T-helper 9 cell (primary cell): ENCODE results near the gene MAN1C1.
A peak's percentile ranks its signal among the peaks of the same experiment; 100 is the strongest.

Experiments
- DNase-seq: peaks from one replicate; pipeline ENCODE4 v3.0.0-alpha.2; 2020

The MAN1C1 gene

DNA sequence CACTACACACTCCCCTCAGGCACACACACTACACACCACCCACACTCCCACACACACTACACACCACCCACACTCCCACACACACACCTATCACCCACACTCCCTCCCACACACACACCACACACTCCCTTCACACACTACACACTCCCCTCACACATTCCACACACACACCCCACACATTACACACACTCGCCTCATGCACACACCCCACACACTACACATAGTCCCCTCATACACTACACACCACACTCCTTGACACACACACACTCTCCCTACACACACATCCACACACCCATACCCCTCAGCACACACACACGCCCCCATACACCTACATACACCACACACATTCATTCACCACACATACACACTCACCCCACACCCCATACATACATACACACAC is 152.4 kb downstream of the MAN1C1 start:
- DNase-seq = no peak

- DNase-seq = no peak
These were observed 153.2 kb downstream of the MAN1C1 start for GRCh38 chr1:25769625-25770383.

GRCh38 chr1:25770541-25771220 is 154.1 kb downstream of the MAN1C1 start:
- DNase-seq = no peak

- DNase-seq = no peak
These were observed 154.9 kb downstream of the MAN1C1 start for GRCh38 chr1:25771221-25772114.

DNA sequence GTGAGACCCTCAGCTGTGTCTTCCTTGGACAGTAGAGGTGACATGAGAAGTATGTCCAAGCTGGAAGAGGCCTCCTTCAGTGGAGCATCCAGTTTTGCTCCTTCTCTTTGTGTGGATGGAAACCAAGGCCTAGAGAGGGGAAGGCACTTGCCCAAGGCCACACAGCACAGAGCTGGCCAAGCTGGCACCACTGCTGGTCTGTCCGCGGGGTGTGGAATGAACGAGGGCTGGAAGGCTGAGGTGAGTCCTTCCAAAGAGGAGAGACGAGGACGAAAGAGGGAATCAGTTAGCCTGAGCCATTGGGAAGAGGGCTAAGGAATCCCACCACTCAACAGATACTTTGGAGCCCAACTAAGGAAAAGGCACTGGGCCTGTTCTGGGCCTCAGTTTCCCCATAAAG is 155.6 kb downstream of the MAN1C1 start:
- no peak for DNase-seq

- DNase-seq = no peak
These were observed 156.2 kb downstream of the MAN1C1 start for GRCh38 chr1:25772692-25773245.

DNA sequence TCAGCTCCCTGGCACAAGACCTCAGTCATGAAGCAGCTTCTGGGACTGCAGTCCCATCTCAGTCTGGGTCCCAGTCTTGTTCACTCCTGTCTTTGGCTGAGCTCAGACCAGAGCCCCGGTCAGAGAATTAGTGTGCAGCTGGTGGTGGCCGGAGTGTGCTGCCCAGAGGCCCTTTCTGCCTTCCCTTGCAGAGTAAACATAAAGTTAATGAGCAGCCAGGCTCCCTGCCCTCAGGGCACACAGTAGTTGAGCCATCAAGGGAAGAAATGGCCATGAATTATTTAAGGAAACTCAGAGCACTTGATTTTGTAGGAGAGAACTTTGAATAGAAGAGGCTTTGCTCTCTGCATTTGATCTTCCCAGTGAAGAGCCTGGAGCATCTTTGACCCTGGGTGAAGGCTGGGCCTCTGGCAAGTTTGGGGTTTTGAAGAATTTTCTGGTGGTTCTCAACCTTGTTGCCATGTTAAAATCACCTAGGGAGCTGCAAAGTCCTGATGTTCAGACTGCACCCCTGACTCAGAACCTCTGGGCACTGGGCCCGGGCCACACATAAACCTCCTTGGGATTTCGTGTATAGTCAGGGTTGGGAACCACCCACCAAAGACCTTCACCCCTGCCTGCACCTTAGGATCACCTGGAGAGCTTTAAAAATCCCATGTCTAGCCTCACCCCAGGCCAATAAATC is 157.0 kb downstream of the MAN1C1 start:
- no peak for DNase-seq

DNA sequence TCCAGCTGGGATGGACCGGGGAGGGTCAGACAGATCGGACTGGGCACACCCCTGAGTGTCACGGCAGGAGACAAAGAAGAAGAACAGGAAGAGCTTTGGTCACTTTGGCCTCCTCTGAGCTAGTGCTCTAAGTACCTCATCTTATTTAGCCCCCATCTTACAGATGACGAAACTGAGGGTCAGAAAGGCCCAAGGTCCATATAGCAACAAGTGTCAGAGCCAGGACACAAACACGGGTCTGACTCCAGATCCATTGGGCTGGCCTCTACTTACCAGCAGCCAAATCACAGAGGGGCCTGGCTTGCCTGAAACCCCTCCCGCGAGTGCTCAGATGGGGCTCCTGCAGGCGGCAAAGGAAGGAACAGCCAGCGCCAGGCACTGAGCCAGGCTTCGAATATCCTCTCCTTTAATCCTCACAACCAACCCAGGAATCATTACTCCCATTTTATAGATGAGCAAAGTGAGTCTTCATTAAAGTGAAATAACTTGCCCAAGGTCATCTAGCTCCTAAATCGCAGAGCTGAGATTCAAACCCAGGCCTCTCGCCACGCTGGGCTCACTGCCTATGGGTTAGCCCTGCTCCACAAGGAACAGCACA is 157.7 kb downstream of the MAN1C1 start:
- no peak for DNase-seq

DNA sequence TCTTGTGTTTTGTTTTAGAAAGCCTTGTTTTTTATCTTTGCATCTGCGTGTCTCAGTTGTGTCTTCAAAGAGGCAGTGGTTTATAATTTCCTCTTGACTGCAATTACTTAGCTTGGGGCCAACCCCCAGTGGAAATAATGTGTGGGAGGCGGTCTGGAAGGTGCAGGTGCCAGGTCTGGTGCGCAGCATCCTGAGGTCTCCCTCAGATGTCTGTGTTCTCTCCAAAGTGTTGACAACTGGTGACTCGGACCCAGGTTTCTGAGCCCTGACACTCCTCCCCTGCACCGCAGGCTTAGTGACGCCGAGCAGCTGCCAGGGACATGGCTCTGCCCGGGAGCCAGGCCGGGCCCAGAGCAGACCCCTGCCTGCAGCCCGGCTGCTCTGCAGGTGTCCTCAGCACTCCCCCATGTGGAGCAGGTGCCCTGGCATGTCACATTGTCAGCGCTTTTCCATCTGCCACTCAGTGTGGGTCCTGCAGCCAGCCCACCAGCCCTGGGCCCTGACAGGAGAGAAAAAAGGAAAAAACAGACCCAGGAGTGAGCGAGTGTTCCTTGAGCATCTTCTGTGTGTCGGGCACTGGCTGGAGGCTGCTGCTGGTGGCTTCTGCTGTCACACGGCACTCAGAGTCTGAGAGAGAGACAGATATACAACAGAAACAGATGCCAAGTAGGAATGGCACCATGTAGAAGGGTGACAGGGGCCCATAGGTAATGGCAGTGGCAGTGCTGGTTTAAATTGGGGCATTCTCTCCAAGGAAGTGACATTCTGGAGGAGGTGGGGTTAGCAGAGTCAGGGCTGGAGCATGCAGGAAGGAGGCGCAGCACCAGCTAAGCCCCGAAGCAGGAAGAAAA is 158.6 kb downstream of the MAN1C1 start:
- DNase-seq = peak; percentile 67

DNA sequence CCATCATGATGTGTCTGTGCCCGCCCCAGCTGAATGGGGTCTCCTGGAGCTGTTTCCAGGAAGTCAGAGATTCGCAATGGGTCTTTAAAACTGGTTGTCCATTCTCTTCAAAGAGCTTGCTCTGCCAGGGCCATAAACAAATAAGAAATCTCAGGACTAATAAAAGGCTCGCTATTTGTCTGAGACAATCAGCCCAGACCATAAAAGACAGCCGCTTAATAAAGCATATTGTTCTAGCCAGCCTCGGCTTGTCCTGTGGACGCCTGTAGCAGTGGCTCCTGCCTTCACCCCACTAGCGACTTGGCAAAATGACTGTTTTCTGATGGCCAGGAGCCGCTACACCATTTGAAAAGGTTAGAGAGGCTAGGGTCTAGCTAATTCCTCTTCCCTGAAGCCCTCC is 162.8 kb downstream of the MAN1C1 start:
- no peak for DNase-seq

GRCh38 chr1:25779894-25780293 is 163.3 kb downstream of the MAN1C1 start:
- DNase-seq = no peak

DNA sequence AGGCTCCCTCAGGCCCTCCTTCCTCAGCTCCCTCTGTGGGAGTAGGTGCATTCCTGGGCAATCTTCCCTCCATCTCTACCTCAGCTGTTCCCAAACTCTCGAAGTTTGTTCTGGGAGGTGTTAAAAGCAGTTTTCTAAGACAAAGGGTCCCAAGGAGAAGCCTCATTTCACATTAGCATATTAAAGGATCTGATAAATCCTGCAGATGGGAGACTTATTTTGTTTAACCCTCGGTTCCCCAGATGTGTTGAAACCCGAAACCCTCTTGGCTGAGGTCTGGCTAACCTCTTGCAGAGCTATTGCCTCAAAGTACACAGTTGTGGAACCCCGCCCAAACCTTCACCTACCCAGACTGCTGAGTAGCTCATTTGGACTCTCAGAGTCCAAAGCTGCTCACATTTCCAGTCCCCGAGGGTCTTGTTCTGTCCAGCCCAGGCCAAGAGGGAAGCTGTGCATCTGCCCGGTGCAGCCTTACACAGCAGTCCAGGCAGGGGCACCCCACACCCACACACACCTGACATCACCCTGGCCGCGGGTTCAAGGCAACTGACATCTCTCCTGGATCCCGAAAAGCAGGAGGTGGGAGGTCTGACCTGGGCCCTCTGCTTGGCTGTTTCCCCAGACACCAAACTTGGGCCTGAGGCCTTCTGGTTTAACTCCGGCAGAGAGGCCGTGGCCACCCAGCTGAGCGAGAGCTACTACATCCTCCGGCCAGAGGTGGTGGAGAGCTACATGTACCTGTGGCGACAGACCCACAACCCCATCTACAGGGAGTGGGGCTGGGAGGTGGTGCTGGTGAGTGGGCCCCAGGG is 163.9 kb downstream of the MAN1C1 start:
- DNase-seq = no peak

- DNase-seq = no peak
These were observed 164.5 kb downstream of the MAN1C1 start for GRCh38 chr1:25781130-25781433.

DNA sequence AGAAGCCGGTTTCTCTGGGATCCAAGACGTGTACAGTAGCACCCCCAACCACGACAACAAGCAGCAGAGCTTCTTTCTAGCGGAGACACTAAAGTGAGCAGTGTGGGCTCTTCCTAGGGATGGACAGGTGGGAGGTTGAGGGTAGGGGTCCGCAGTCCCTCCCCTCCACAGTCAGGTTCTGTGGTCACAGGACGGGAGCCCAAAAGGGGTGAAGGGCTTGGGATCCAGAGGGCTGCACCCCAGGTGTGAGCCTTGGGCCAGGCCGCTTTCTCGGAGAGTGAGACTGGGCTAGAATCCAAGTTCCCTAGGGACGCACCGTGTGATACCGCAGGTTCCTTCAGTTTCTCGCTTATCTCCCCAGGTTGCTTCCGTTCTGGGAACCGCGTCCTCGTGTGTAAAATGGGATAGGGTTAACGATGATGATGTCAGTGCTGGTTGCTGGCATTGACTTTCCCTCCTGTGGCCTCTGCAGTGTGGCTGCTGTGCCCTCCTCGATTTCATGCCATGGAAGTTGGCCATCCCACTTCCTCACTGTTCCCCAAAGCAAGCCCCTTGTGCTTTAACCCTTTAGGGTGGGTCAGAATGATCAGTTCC is 166.1 kb downstream of the MAN1C1 start:
- DNase-seq = no peak

- DNase-seq = no peak
These were observed 168.0 kb downstream of the MAN1C1 start for GRCh38 chr1:25784575-25785051.

GRCh38 chr1:25785333-25786067 is 168.9 kb downstream of the MAN1C1 start:
- no peak for DNase-seq

- no peak for DNase-seq
These were observed 170.5 kb downstream of the MAN1C1 start for GRCh38 chr1:25786887-25787759.

GRCh38 chr1:25787760-25788166 is 171.2 kb downstream of the MAN1C1 start:
- no peak for DNase-seq
